Measurements from ENCODE around the gene ZFHX3.

GRCh38 chr16:72985148-72985941, 62.6 kb downstream of the ZFHX3 start:
- TF ChIP-seq EZH2 (IDR thresholded peaks at IDR 0.05; ENCODE audit: low read length, missing control alignments) (no peak), CTCF (conservative IDR thresholded peaks at IDR 0.05 in 1 of 2, IDR thresholded peaks at IDR 0.05 in 1 of 2; ENCODE audit: low read depth in 1 of 2, low read length in 2 of 2) (no peak)

Data from fibroblast of lung (primary cell).